Bronchial epithelial cell (primary cell): ENCODE data around the gene CEBPZOS. TPM values are rescaled to one million over a fixed set of nuclear protein-coding genes. Genes with fewer than 3 reads are reported as not detected.

Source experiments
- DNase-seq: peaks from one replicate; pipeline ENCODE4 v3.0.0-alpha.2; 2010; ENCODE audit warnings: low read depth
- FAIRE-seq: peaks from 2 replicates; lab custom pipeline; 2011; peaks lifted over from hg19 to GRCh38; lab: Jason Lieb, UNC
- H3K27me3 ChIP-seq: 2 replicates; pipeline ENCODE4 v1.5.1; 2011; ENCODE audit warnings: low read length; ENCODE audit not compliant: control insufficient read depth, insufficient read depth
- H3K36me3 ChIP-seq: 2 replicates; pipeline ENCODE4 v1.5.1; 2011; ENCODE audit warnings: low read length; ENCODE audit not compliant: control insufficient read depth, insufficient read depth
- H3K4me3 ChIP-seq: 2 replicates; pipeline ENCODE4 v1.5.1; 2011; ENCODE audit warnings: mild to moderate bottlenecking, low read depth, low read length, control low read depth
- total RNA-seq: library from RNA; depleted of rRNA; stranded (reverse); fragments of >200 nt; gene quantifications from 2 replicates; pipeline ENCODE4 v1.2.1, GENCODE V29; 2014
- TF ChIP-seq, protein P1 (sequence below): IDR thresholded peaks from 2 replicates; pipeline ENCODE4 v1.5.1; 2011; ENCODE audit warnings: mild to moderate bottlenecking, moderate library complexity, low read length, control low read depth, inconsistent platforms; ENCODE audit not compliant: insufficient read depth, severe bottlenecking

CEBPZOS gene
- total RNA-seq, 1 donor from 2014 or later, result 7.6 TPM

DNA sequence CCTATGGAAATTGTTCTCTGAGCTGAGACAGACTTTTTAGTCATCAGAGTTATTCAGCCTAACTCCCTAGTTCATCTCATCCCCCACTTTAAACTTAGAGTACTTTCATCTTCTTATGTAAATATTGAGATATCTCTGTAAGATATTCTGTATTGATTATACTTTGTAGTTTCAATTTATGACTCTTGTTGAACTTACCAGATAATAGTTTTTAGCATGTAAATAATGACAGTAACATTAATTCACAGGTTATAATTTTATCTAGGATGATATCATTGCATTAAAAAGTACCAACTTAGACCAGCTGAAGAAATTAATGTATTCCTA lies 24.7 kb upstream of the CEBPZOS start:
- Histone ChIP-seq H3K27me3 (no peaks in the 10 kb centered on the region), H3K4me3 (no peak overlapping the region), H3K36me3 (no peaks in the 10 kb centered on the region)
- no peak for DNase-seq
- no peak for FAIRE-seq
- TF ChIP-seq, protein P1, sequence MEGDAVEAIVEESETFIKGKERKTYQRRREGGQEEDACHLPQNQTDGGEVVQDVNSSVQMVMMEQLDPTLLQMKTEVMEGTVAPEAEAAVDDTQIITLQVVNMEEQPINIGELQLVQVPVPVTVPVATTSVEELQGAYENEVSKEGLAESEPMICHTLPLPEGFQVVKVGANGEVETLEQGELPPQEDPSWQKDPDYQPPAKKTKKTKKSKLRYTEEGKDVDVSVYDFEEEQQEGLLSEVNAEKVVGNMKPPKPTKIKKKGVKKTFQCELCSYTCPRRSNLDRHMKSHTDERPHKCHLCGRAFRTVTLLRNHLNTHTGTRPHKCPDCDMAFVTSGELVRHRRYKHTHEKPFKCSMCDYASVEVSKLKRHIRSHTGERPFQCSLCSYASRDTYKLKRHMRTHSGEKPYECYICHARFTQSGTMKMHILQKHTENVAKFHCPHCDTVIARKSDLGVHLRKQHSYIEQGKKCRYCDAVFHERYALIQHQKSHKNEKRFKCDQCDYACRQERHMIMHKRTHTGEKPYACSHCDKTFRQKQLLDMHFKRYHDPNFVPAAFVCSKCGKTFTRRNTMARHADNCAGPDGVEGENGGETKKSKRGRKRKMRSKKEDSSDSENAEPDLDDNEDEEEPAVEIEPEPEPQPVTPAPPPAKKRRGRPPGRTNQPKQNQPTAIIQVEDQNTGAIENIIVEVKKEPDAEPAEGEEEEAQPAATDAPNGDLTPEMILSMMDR, result no peak

DNA sequence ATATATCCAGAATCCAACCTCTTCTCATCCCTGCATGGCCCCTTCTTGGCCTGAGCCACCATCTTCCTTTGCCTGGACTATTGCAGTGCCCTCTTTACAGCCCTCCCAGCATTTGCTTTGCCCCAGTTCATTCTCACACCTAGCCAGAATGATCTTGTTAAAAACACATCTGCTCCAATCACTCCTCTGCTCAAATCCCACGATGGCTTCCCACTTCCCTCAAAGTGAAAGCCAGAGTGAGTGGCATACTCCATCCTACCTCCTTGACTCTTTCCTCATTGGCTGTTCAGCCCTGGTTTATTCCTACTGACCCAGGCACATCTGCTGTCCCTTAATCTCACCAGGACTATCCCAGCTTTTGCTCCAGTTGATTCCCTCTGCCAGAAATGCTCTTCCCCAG lies 22.6 kb upstream of the CEBPZOS start:
- TF ChIP-seq, protein P1, result no peak
- H3K36me3 ChIP-seq, result no peaks in the 10 kb centered on the region
- no peak for DNase-seq
- no peak overlapping the region for H3K4me3 ChIP-seq
- H3K27me3 ChIP-seq, result no peaks in the 10 kb centered on the region
- FAIRE-seq, result peak; percentile 81

DNA sequence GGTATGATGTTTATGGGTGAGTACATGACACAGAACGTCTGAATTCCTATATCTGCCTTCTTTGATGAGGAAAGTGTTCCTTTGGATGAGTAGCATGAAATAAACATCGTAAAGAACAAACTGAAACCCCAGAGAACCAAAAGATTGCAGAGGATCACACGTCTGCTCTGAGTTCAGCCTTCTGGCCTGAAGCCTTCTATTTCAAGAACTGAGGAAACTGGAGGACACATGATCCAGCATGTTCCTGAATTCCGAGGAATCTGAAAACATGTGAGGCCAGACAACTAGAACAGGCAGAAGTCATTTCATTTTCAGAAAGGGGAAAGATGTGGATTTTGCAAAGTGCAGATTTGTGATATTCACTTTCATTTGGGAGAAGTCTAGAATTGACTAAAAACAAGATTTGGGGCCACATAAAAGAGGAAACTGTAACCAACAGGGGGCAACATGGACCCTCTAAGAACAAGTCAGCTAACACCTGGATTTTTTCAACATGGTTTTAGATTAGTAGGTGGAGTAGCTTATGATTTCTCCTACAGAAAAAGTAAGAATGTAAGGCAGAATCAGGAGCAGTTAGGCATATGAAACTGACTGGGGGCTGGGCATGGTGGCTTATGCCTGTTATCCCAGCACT lies 16.2 kb upstream of the CEBPZOS start:
- TF ChIP-seq, protein P1, result no peak
- FAIRE-seq (peak; percentile 58), DNase-seq (peak; percentile 39)
- Histone ChIP-seq H3K36me3 (no peaks in the 10 kb centered on the region), H3K4me3 (no peak overlapping the region), H3K27me3 (no peaks in the 10 kb centered on the region)

DNA sequence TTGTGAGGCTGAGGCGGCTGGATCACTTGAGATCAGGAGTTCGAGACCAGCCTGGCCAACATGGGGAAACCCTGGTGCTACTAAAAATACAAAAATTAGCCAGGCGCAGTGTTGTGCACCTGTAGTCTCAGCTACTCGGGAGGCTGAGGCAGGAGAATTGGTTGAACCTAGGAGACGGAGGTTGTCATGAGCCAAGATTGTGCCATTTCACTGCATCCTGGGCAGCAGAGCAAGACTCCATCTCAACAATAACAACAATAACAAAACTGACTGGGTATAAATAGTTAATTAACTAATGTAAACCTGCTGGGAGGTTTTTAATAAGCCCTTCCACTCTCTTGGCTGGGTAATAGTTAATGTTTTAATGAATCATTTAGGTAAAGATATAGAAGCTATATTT lies 15.7 kb upstream of the CEBPZOS start:
- TF ChIP-seq, protein P1, result no peak
- Histone ChIP-seq H3K4me3 (no peak overlapping the region), H3K27me3 (no peaks in the 10 kb centered on the region), H3K36me3 (no peaks in the 10 kb centered on the region)
- FAIRE-seq (no peak), DNase-seq (no peak)

DNA sequence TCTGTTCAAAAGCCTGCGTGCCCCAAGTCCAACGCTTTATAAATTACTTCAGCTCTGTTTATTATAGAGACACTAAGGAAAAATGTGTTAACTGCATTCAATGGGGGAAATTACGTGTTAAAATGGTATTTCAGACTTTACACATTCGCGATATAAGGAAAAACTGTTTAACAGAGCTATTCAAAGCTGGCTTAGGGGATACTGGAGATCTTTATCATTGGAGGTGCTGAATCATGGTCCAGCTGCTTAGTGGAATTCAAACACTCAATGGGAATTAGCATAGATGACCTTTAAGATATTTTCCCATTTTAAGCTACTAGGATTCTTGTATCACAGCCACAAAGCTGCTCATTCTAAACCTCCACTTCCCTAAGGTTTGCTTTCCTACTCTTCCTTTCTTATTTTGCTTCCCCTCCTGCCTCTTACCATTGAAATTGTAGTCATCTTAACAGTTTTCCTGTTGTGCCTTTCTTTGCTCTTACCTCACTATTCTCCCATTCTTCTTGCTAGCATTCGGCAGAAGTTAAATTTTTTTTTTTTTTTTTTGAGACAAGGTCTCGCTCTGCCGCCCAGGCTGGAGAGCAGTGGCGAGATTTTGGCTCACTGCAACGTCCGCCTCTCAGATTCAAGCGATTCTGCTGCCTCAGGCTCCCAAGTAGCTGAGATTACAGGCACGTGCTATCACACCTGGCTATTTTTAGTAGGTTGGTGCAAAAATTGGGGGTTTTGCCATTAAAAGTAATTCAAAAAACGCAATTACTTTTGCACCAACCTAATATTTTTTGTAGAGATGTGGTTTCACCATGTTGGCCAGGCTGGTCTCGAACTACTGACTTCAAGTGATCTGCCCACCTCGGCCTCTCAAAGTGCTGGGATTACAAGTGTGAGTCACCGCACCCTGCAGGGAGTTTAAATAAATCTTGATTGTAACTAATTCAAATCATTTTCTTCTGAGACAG lies 14.3 kb upstream of the CEBPZOS start:
- TF ChIP-seq, protein P1, result no peak
- FAIRE-seq (no peak), DNase-seq (no peak)
- H3K4me3 ChIP-seq, result no peak overlapping the region
- no peaks in the 10 kb centered on the region for H3K36me3 ChIP-seq
- no peaks in the 10 kb centered on the region for H3K27me3 ChIP-seq
